CD4-positive, alpha-beta memory T cell (primary cell): Measurements from ENCODE around the gene SAP130. TPM values are rescaled to one million over a fixed set of nuclear protein-coding genes. Genes with fewer than 3 reads are reported as not detected.

Experiments used
- CTCF ChIA-PET: fragments of 350-600 bp; sonication (Branson Sonifier 250); formaldehyde crosslinking; loops from one replicate; lab custom pipeline; 2021; ENCODE audit warnings: inconsistent platforms; ENCODE audit not compliant: partially characterized antibody; lab: Charles Lee
- POLR2A ChIA-PET: fragments of 350-600 bp; sonication (Branson Sonifier 250); formaldehyde crosslinking; loops from one replicate; lab custom pipeline; 2021; ENCODE audit not compliant: partially characterized antibody; lab: Charles Lee
- DNase-seq, 5 donors: peaks; one replicate each; pipeline versions ENCODE4 v3.0.0 to v3.0.0-alpha.2; 2020 to 2022; ENCODE audit warnings: mixed read lengths in 1 of 5
- H3K27ac ChIP-seq: one replicate; pipeline ENCODE4 v1.7.0; 2013; ENCODE audit warnings: low read depth, low read length
- H3K27me3 ChIP-seq: 2 replicates; pipeline ENCODE4 v1.7.0; 2013; ENCODE audit warnings: mild to moderate bottlenecking, low read length, moderate library complexity; ENCODE audit not compliant: insufficient read depth
- H3K36me3 ChIP-seq: 2 replicates; pipeline ENCODE4 v1.7.0; 2013; ENCODE audit warnings: mild to moderate bottlenecking, low read length, moderate library complexity; ENCODE audit not compliant: insufficient read depth
- H3K4me1 ChIP-seq: 2 replicates; pipeline ENCODE4 v1.7.0; 2013; ENCODE audit warnings: mild to moderate bottlenecking, low read length, moderate library complexity; ENCODE audit not compliant: insufficient read depth
- H3K4me3 ChIP-seq, 2 donors: one replicate each; pipeline ENCODE4 v1.7.0; 2013; ENCODE audit warnings: low read length in 2 of 2, mild to moderate bottlenecking in 1 of 2
- H3K9me3 ChIP-seq, 2 donors: one replicate each; pipeline ENCODE4 v1.7.0; 2013; ENCODE audit warnings: low read length in 2 of 2, control low read depth in 1 of 2; ENCODE audit not compliant: control insufficient read depth in 1 of 2
- H3K27ac Mint-ChIP-seq, 7 donors: one replicate each; pipeline ENCODE4 v1.8.0; 2020 to 2021; ENCODE audit warnings: mixed read lengths in 7 of 7, mild to moderate bottlenecking in 6 of 7, inconsistent platforms in 3 of 7, moderate library complexity in 3 of 7
- H3K27me3 Mint-ChIP-seq, 2 donors: one replicate each; pipeline ENCODE4 v1.8.0; 2020 to 2021; ENCODE audit warnings: mixed read lengths in 2 of 2
- H3K36me3 Mint-ChIP-seq, 2 donors: one replicate each; pipeline ENCODE4 v1.8.0; 2020 to 2021; ENCODE audit warnings: mixed read lengths in 2 of 2, inconsistent platforms in 1 of 2, mild to moderate bottlenecking in 1 of 2
- H3K4me1 Mint-ChIP-seq, 4 donors: one replicate each; pipeline ENCODE4 v1.8.0; 2020 to 2021; ENCODE audit warnings: mixed read lengths in 4 of 4, mild to moderate bottlenecking in 1 of 4
- H3K4me3 Mint-ChIP-seq, 8 donors: one replicate each; pipeline ENCODE4 v1.8.0; 2020 to 2021; ENCODE audit warnings: mixed read lengths in 8 of 8, mild to moderate bottlenecking in 7 of 8, moderate library complexity in 6 of 8, inconsistent platforms in 3 of 8
- H3K9me3 Mint-ChIP-seq, 8 donors: one replicate each; pipeline ENCODE4 v1.8.0; 2020 to 2021; ENCODE audit warnings: mixed read lengths in 8 of 8, mild to moderate bottlenecking in 5 of 8, inconsistent platforms in 3 of 8, moderate library complexity in 1 of 8
- intact Hi-C: fragments of 100-400 bp; cut with micrococcal nuclease; formaldehyde crosslinking; loops from one replicate; pipeline ENCODE4 v1.15.1; 2023
- polyA plus RNA-seq, 2 donors: library from polyadenylated mRNA; unstranded; fragments of 300-500 nt; fragmentation: Illumina TruSeq; gene quantifications; one replicate each; pipeline ENCODE4 v1.2.3, GENCODE V29; 2021
- total RNA-seq, 2 experiments: library from RNA; stranded (reverse); gene quantifications; one replicate each; pipeline ENCODE4 v1.2.3, GENCODE V29; 2021

The SAP130 gene
- total and polyA plus RNA-seq, 4 experiments from 2014 or later = 3.1 to 30.2 (median 21.7) TPM

GRCh38 chr2:127941461-127941860 is 86.4 kb downstream of the SAP130 start:
- intact Hi-C loops = no loop called here
- POLR2A ChIA-PET = no interaction called here
- Mint-ChIP-seq H3K4me1 (no peaks in the 10 kb centered on the region), H3K9me3 (no peaks in the 10 kb centered on the region), H3K4me3 (no peak overlapping the region), H3K36me3 (peaks cover 40 to 54% of the 10 kb centered on the region in 2 donors), H3K27ac (peak overlapping the region in 3 of 7 donors; percentile 10 to 29 (median 16)), H3K27me3 (no peaks in the 10 kb centered on the region)
- peaks cover 31% of the 10 kb centered on the region for H3K36me3 ChIP-seq
- no peak for DNase-seq
- CTCF ChIA-PET = no interaction called here
- H3K4me1 ChIP-seq = no peaks in the 10 kb centered on the region
- no peaks in the 10 kb centered on the region for H3K27me3 ChIP-seq
- H3K9me3 ChIP-seq = no peaks in the 10 kb centered on the region
- H3K27ac ChIP-seq = no peak overlapping the region
- no peak overlapping the region for H3K4me3 ChIP-seq

GRCh38 chr2:127940641-127941040 is 87.2 kb downstream of the SAP130 start:
- no peak for DNase-seq
- Mint-ChIP-seq H3K4me1 (no peaks in the 10 kb centered on the region), H3K36me3 (peaks cover 33 to 45% of the 10 kb centered on the region in 2 donors), H3K27me3 (no peaks in the 10 kb centered on the region), H3K4me3 (no peak overlapping the region), H3K27ac (peak overlapping the region in 3 of 7 donors; percentile 4 to 49 (median 42)), H3K9me3 (no peaks in the 10 kb centered on the region)
- intact Hi-C loops = no loop called here
- no peak overlapping the region for H3K27ac ChIP-seq
- H3K36me3 ChIP-seq = peaks cover 31% of the 10 kb centered on the region
- H3K9me3 ChIP-seq = no peaks in the 10 kb centered on the region
- ChIA-PET CTCF (interaction anchor here (0.9 kb wide), 1 partner anchor 186 kb away, joined by 3 read pairs; no protein-coding TSS in a partner anchor), POLR2A (no interaction called here)
- H3K27me3 ChIP-seq = no peaks in the 10 kb centered on the region
- H3K4me1 ChIP-seq = no peaks in the 10 kb centered on the region
- no peak overlapping the region for H3K4me3 ChIP-seq

GRCh38 chr2:127935337-127935736 is 92.5 kb downstream of the SAP130 start:
- H3K36me3 Mint-ChIP-seq = peaks cover under 1% of the 10 kb centered on the region in 2 donors
- POLR2A ChIA-PET = no interaction called here
- H3K36me3 ChIP-seq = no peaks in the 10 kb centered on the region
- H3K9me3 ChIP-seq = no peaks in the 10 kb centered on the region
- H3K27me3 Mint-ChIP-seq = no peaks in the 10 kb centered on the region
- H3K4me3 ChIP-seq = no peak overlapping the region
- no peak overlapping the region for H3K27ac ChIP-seq
- no peaks in the 10 kb centered on the region for H3K9me3 Mint-ChIP-seq
- no peaks in the 10 kb centered on the region for H3K27me3 ChIP-seq
- CTCF ChIA-PET = no interaction called here
- no peaks in the 10 kb centered on the region for H3K4me1 Mint-ChIP-seq
- DNase-seq = no peak
- H3K4me3 Mint-ChIP-seq = no peak overlapping the region
- intact Hi-C loops = no loop called here
- H3K4me1 ChIP-seq = no peaks in the 10 kb centered on the region
- H3K27ac Mint-ChIP-seq = no peak overlapping the region

- Histone ChIP-seq H3K27me3 (no peaks in the 10 kb centered on the region), H3K9me3 (no peaks in the 10 kb centered on the region), H3K4me1 (no peaks in the 10 kb centered on the region), H3K36me3 (no peaks in the 10 kb centered on the region), H3K4me3 (no peak overlapping the region), H3K27ac (no peak overlapping the region)
- Mint-ChIP-seq H3K27ac (no peak overlapping the region), H3K36me3 (no peaks in the 10 kb centered on the region), H3K9me3 (no peaks in the 10 kb centered on the region), H3K4me3 (no peak overlapping the region), H3K27me3 (no peaks in the 10 kb centered on the region), H3K4me1 (peaks cover 0 to 2% (median under 1%) of the 10 kb centered on the region in 4 donors)
- ChIA-PET CTCF (no interaction called here), POLR2A (no interaction called here)
- no peak for DNase-seq
- intact Hi-C loops = no loop called here
Measured at GRCh38 chr2:127932199-127932876, 95.5 kb downstream of the SAP130 start.

GRCh38 chr2:127929449-127929848 is 98.4 kb downstream of the SAP130 start:
- no peak for DNase-seq
- Histone ChIP-seq H3K27ac (no peak overlapping the region), H3K27me3 (no peaks in the 10 kb centered on the region), H3K4me1 (no peaks in the 10 kb centered on the region), H3K4me3 (no peak overlapping the region), H3K9me3 (no peaks in the 10 kb centered on the region), H3K36me3 (no peaks in the 10 kb centered on the region)
- intact Hi-C loops = no loop called here
- no peak overlapping the region for H3K4me3 Mint-ChIP-seq
- H3K4me1 Mint-ChIP-seq = peaks cover 0 to 2% (median under 1%) of the 10 kb centered on the region in 4 donors
- H3K36me3 Mint-ChIP-seq = no peaks in the 10 kb centered on the region
- no peak overlapping the region for H3K27ac Mint-ChIP-seq
- no peaks in the 10 kb centered on the region for H3K9me3 Mint-ChIP-seq
- CTCF ChIA-PET = no interaction called here
- peaks cover 0 to 1% of the 10 kb centered on the region in 2 donors for H3K27me3 Mint-ChIP-seq
- POLR2A ChIA-PET = no interaction called here

- no peak overlapping the region for H3K4me3 Mint-ChIP-seq
- H3K36me3 ChIP-seq = no peaks in the 10 kb centered on the region
- ChIA-PET CTCF (no interaction called here), POLR2A (no interaction called here)
- H3K4me1 Mint-ChIP-seq = peaks cover 0 to 2% (median under 1%) of the 10 kb centered on the region in 4 donors
- no peaks in the 10 kb centered on the region for H3K9me3 Mint-ChIP-seq
- H3K27me3 Mint-ChIP-seq = peaks cover 0 to 1% of the 10 kb centered on the region in 2 donors
- no peaks in the 10 kb centered on the region for H3K27me3 ChIP-seq
- no peak overlapping the region for H3K4me3 ChIP-seq
- DNase-seq = no peak
- H3K27ac Mint-ChIP-seq = peak overlapping the region in 1 of 7 donors; percentile 13
- intact Hi-C loops = no loop called here
- no peak overlapping the region for H3K27ac ChIP-seq
- H3K4me1 ChIP-seq = no peaks in the 10 kb centered on the region
- no peaks in the 10 kb centered on the region for H3K36me3 Mint-ChIP-seq
- no peaks in the 10 kb centered on the region for H3K9me3 ChIP-seq
Measured at GRCh38 chr2:127927384-127927783, 100.5 kb downstream of the SAP130 start.

GRCh38 chr2:127917916-127918315 is 109.9 kb downstream of the SAP130 start:
- no peak for DNase-seq
- no peak overlapping the region for H3K27ac ChIP-seq
- no peak overlapping the region for H3K4me3 Mint-ChIP-seq
- no peaks in the 10 kb centered on the region for H3K4me1 Mint-ChIP-seq
- H3K4me3 ChIP-seq = no peak overlapping the region
- no peaks in the 10 kb centered on the region for H3K27me3 ChIP-seq
- POLR2A ChIA-PET = no interaction called here
- CTCF ChIA-PET = no interaction called here
- H3K9me3 ChIP-seq = no peaks in the 10 kb centered on the region
- H3K36me3 ChIP-seq = no peaks in the 10 kb centered on the region
- H3K4me1 ChIP-seq = no peaks in the 10 kb centered on the region
- intact Hi-C loops = no loop called here
- H3K36me3 Mint-ChIP-seq = no peaks in the 10 kb centered on the region
- H3K27ac Mint-ChIP-seq = no peak overlapping the region
- H3K27me3 Mint-ChIP-seq = peaks cover 0 to 2% of the 10 kb centered on the region in 2 donors
- H3K9me3 Mint-ChIP-seq = no peaks in the 10 kb centered on the region
